GM18511 (cell line): ENCODE data around the gene KIAA1958.
"Not testable (repeated sequence)": the region's sequence is repeated elsewhere in the genome, so short reads cannot be mapped to it uniquely, and the experiment has no call there.

Experiments
- ATAC-seq: cut with Tn5 transposase; IDR thresholded peaks from one replicate; pipeline ENCODE4 v1.9.1; 2021; ENCODE audit warnings: mild to moderate bottlenecking, moderate library complexity; ENCODE audit not compliant: unreplicated experiment

The KIAA1958 gene

GRCh38 chr9:112654282-112654681 is 167.7 kb downstream of the KIAA1958 start:
- ATAC-seq, result no peak

- ATAC-seq, result no peak
Measured at GRCh38 chr9:112655668-112656067, 169.0 kb downstream of the KIAA1958 start.

GRCh38 chr9:112659906-112660305 is 173.3 kb downstream of the KIAA1958 start:
- ATAC-seq, result no peak

- ATAC-seq, result no peak
Measured at GRCh38 chr9:112663681-112664080, 177.1 kb downstream of the KIAA1958 start.

DNA sequence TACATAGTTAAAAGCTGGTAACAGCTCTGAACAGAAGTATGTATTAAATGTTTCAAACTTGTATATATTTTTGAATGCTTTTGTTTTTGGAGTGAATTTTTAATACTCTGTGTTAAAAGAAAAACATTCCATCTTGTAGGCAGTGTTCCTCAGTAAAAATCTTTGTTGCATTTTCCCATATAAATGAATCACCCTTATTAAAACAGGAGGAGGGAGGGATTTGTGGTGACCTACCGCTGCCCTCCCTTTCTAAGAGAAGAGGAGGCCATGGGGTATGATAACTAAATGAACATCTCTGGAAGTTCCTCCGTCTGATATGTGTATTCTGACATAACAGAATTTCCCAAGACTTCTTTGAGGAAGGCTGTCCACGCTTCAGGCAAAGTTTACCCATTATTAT is 177.9 kb downstream of the KIAA1958 start:
- ATAC-seq, result no peak

- no peak for ATAC-seq
Measured at GRCh38 chr9:112665347-112665746, 178.7 kb downstream of the KIAA1958 start.

- no peak for ATAC-seq
Measured at GRCh38 chr9:112669326-112669725, 182.7 kb downstream of the KIAA1958 start.

DNA sequence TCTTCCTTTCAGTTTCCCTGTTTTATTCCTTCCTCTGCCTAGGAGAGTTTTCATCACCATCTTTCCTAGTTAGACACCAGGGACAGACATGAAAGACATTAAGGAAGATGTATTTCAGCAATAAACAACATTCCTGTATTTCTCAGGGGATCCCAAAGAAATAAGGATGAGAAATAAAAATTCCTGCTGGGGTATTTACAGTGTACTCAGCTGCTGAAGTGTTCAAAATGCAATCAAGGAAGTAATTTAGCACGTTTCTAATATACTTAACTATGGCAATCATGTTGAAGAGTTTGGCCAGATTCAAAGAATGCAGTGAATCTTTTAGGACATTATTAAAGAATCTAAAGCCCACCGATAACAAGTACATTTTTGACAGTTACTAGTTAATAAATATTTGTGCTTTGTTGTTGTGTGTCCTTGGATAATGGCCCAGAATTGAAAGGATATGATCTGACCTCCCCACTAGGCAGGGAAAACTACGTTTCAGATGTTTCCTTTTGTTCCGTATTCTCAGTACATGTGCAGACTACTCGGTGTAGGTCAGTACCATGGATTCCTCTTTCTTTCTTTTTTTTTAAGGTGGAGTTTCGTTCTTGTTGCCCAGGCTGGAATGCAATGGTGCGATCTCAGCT is 184.5 kb downstream of the KIAA1958 start:
- no peak for ATAC-seq

GRCh38 chr9:112673221-112673620 is 186.6 kb downstream of the KIAA1958 start:
- not testable (repeated sequence) for ATAC-seq

DNA sequence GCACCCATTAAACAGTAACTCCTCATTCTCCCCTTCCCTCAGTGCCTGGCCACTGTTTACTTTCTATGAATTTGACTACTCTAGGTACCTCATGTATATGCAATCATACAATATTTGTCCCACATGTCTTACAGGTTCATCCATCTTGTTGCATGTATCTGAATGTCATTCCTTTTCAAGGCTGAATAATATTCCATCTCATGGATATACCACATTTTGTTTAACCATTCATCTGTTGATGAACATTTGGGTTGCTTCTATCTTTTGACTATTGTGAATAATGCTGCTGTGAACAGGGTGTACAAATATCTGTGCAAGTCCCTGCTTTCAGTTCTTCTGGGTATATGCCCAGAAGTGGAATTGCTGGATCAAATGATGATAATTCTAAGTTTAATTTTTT is 190.4 kb downstream of the KIAA1958 start:
- ATAC-seq, result no peak

DNA sequence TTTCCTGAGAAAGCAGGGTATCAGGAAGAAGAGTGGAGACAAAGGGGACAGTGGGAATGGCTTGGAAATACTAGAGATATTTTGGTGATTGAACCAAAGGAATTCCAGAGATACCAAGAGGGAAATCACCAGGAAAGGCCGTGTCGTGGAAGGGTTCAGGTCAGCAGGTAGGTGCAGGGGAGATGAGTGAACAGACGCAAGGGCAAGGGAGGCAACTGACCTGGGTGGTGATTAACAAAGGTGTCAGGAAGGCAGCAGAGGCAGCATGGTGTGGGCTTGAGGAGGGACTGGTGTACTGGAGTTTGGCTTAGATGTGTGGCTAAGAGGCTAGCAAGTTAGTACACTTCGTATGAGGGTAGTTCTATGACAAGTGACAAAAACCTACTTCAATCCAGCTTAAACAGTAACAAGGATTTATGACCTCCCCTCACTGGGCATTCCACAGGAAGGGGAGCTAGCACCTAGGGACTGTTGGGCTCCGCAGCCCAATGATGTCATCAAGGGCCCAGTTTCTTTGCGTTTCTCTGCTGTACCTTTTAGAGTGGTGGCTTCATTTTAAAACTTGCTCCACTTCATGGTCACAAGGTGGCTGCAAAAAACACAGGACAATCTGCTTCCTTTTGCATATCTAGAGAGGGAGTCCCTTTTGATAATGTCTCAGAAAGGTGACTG is 194.2 kb downstream of the KIAA1958 start:
- ATAC-seq, result no peak

- no peak for ATAC-seq
Measured at GRCh38 chr9:112689161-112689740, 202.6 kb downstream of the KIAA1958 start.

- ATAC-seq, result no peak
Measured at GRCh38 chr9:112694706-112695555, 208.3 kb downstream of the KIAA1958 start.

GRCh38 chr9:112696461-112696860 is 209.8 kb downstream of the KIAA1958 start:
- no peak for ATAC-seq

- peak; percentile 93 for ATAC-seq
Measured at GRCh38 chr9:112699230-112699629, 212.6 kb downstream of the KIAA1958 start.

DNA sequence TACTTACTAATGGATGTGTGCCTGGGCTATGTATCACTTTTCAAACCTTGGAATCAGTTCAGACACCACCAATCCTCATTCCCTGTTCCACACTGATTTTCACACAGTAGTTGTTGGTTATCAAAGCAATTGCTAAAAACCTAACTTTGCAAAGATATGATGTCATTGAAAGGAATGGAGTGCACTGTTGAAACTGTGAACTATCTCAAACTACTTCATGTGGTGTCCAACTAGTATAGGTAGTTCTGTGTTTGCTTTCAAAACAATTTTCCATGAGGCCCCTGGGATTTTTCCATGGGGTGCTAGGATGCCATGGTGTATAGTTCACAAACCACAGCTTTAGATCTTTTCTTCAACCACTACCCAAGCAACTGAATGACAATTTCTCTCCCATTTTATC is 213.5 kb downstream of the KIAA1958 start:
- no peak for ATAC-seq

DNA sequence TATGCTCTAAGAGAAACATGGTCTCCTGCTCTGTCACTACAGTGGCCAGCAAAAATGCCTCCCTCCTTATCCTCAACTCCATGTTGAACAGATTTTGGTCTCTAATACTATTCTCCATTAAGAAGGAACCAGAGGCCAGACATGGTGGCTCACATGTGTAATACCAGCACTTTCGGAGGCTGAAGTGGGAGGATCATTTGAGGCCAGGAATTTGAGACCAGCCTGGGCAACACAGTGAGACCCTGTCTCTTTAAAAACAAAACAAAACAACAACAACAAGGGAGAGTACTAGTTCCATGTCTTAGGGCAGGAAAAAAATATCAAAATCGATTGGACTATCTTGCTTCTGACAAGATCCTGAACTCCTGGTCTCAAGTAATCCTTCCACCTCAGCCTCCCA is 216.7 kb downstream of the KIAA1958 start:
- ATAC-seq, result no peak

GRCh38 chr9:112705768-112706427 is 219.3 kb downstream of the KIAA1958 start:
- ATAC-seq, result no peak

- ATAC-seq, result no peak
Measured at GRCh38 chr9:112711050-112711689, 224.5 kb downstream of the KIAA1958 start.

- ATAC-seq, result no peak
Measured at GRCh38 chr9:112712678-112713077, 226.1 kb downstream of the KIAA1958 start.
